Stimulated activated CD8-positive, alpha-beta memory T cell treated with anti-CD3 and anti-CD28 coated beads, Interleukin-4, amount 100 ng/mL, for 24 hours (primary cell): Measurements from ENCODE around the gene HOXC6.
A peak's percentile ranks its signal among the peaks of the same experiment; 100 is the strongest.

Experiments used
- DNase-seq: peaks from one replicate; pipeline ENCODE4 v3.0.0-alpha.2; 2020; ENCODE audit warnings: low read depth

HOXC6 gene

GRCh38 chr12:54002278-54002914, 25.8 kb upstream of the HOXC6 start:
- DNase-seq, result no peak

GRCh38 chr12:54002915-54003389, 25.3 kb upstream of the HOXC6 start:
- DNase-seq, result no peak

GRCh38 chr12:54003625-54004024, 24.6 kb upstream of the HOXC6 start:
- DNase-seq, result no peak

GRCh38 chr12:54004063-54004840, 24.0 kb upstream of the HOXC6 start:
- no peak for DNase-seq

GRCh38 chr12:54004841-54005530, 23.3 kb upstream of the HOXC6 start:
- DNase-seq, result no peak

GRCh38 chr12:54005531-54005852, 22.7 kb upstream of the HOXC6 start:
- no peak for DNase-seq

- DNase-seq, result peak; percentile 74
Observed at GRCh38 chr12:54005853-54006558, 22.2 kb upstream of the HOXC6 start.

- no peak for DNase-seq
Observed at GRCh38 chr12:54006559-54007220, 21.6 kb upstream of the HOXC6 start.

GRCh38 chr12:54007538-54008259, 20.5 kb upstream of the HOXC6 start:
- no peak for DNase-seq

GRCh38 chr12:54008260-54008552, 20.0 kb upstream of the HOXC6 start:
- no peak for DNase-seq

GRCh38 chr12:54009171-54010052, 18.8 kb upstream of the HOXC6 start:
- DNase-seq, result no peak

- DNase-seq, result no peak
Observed at GRCh38 chr12:54010053-54010971, 17.9 kb upstream of the HOXC6 start.

- no peak for DNase-seq
Observed at GRCh38 chr12:54010972-54011664, 17.1 kb upstream of the HOXC6 start.

GRCh38 chr12:54011665-54012532, 16.3 kb upstream of the HOXC6 start:
- DNase-seq, result no peak

- no peak for DNase-seq
Observed at GRCh38 chr12:54012631-54013409, 15.4 kb upstream of the HOXC6 start.

- DNase-seq, result no peak
Observed at GRCh38 chr12:54014377-54015017, 13.7 kb upstream of the HOXC6 start.
